IPS-15b (cell line): ENCODE data around the gene FDX2.
"Not testable (repeated sequence)": the region's sequence is repeated elsewhere in the genome, so short reads cannot be mapped to it uniquely, and the experiment has no call there.

ENCODE experiments used
- H3K27me3 ChIP-seq: one replicate; pipeline ENCODE4 v1.6.1; 2013; ENCODE audit warnings: low read length; ENCODE audit not compliant: control insufficient read depth, insufficient read depth
- H3K36me3 ChIP-seq: one replicate; pipeline ENCODE4 v1.6.1; 2013; ENCODE audit warnings: low read length; ENCODE audit not compliant: control insufficient read depth, insufficient read depth
- H3K4me1 ChIP-seq: one replicate; pipeline ENCODE4 v1.6.1; 2013; ENCODE audit warnings: mild to moderate bottlenecking, low read length; ENCODE audit not compliant: control insufficient read depth, insufficient read depth
- H3K4me3 ChIP-seq: one replicate; pipeline ENCODE4 v1.5.1; 2013; ENCODE audit warnings: low read depth, low read length
- H3K9ac ChIP-seq: one replicate; pipeline ENCODE4 v1.6.1; 2013; ENCODE audit warnings: low read depth, mild to moderate bottlenecking, low read length
- H3K9me3 ChIP-seq: one replicate; pipeline ENCODE4 v1.6.1; 2013; ENCODE audit warnings: mild to moderate bottlenecking, low read length; ENCODE audit not compliant: control insufficient read depth, insufficient read depth

Gene FDX2

GRCh38 chr19:10284065-10284959, 31.5 kb downstream of the FDX2 start:
- Histone ChIP-seq H3K36me3 (no peaks in the 10 kb centered on the region), H3K4me1 (peaks cover 2% of the 10 kb centered on the region)

GRCh38 chr19:10283301-10284064, 32.3 kb downstream of the FDX2 start:
- Histone ChIP-seq H3K9ac (no peak overlapping the region), H3K36me3 (no peaks in the 10 kb centered on the region), H3K27me3 (peaks cover 28% of the 10 kb centered on the region), H3K4me1 (peaks cover 2% of the 10 kb centered on the region), H3K9me3 (no peaks in the 10 kb centered on the region), H3K4me3 (no peak overlapping the region)

More at GRCh38 chr19:10284065-10284959, 31.5 kb downstream of the FDX2 start:
- Histone ChIP-seq H3K9me3 (no peaks in the 10 kb centered on the region), H3K27me3 (peaks cover 36% of the 10 kb centered on the region), H3K4me3 (no peak overlapping the region), H3K9ac (no peak overlapping the region)

GRCh38 chr19:10282043-10282442, 33.8 kb downstream of the FDX2 start:
- H3K36me3 ChIP-seq, H3K9ac ChIP-seq, H3K9me3 ChIP-seq, H3K4me3 ChIP-seq, H3K4me1 ChIP-seq: not testable (repeated sequence)
- peaks cover 14% of the 10 kb centered on the region for H3K27me3 ChIP-seq

GRCh38 chr19:10279737-10280442, 35.9 kb downstream of the FDX2 start:
- Histone ChIP-seq H3K36me3 (no peaks in the 10 kb centered on the region), H3K9ac (no peak overlapping the region), H3K27me3 (no peaks in the 10 kb centered on the region), H3K4me1 (no peaks in the 10 kb centered on the region), H3K9me3 (no peaks in the 10 kb centered on the region), H3K4me3 (no peak overlapping the region)

- Histone ChIP-seq H3K9me3 (no peaks in the 10 kb centered on the region), H3K9ac (no peak overlapping the region), H3K27me3 (no peaks in the 10 kb centered on the region), H3K36me3 (no peaks in the 10 kb centered on the region), H3K4me3 (no peak overlapping the region), H3K4me1 (no peaks in the 10 kb centered on the region)
Measured at GRCh38 chr19:10278935-10279334, 36.9 kb downstream of the FDX2 start.

GRCh38 chr19:10277795-10278589, 37.8 kb downstream of the FDX2 start:
- no peak overlapping the region for H3K9ac ChIP-seq
- H3K27me3 ChIP-seq: no peaks in the 10 kb centered on the region
- no peaks in the 10 kb centered on the region for H3K36me3 ChIP-seq
- no peaks in the 10 kb centered on the region for H3K9me3 ChIP-seq
- H3K4me1 ChIP-seq: no peaks in the 10 kb centered on the region
- no peak overlapping the region for H3K4me3 ChIP-seq

GRCh38 chr19:10274589-10274988, 41.2 kb downstream of the FDX2 start:
- Histone ChIP-seq H3K36me3 (no peaks in the 10 kb centered on the region), H3K4me3 (no peak overlapping the region), H3K9ac (no peak overlapping the region)

GRCh38 chr19:10271543-10272086, 44.2 kb downstream of the FDX2 start:
- Histone ChIP-seq H3K4me3 (peak overlapping the region; percentile 58), H3K9ac (no peak overlapping the region), H3K27me3 (peaks cover 37% of the 10 kb centered on the region), H3K9me3 (no peaks in the 10 kb centered on the region), H3K36me3 (no peaks in the 10 kb centered on the region), H3K4me1 (peaks cover 2% of the 10 kb centered on the region)

More at GRCh38 chr19:10274589-10274988, 41.2 kb downstream of the FDX2 start:
- no peaks in the 10 kb centered on the region for H3K9me3 ChIP-seq
- peaks cover 32% of the 10 kb centered on the region for H3K27me3 ChIP-seq
- peaks cover 2% of the 10 kb centered on the region for H3K4me1 ChIP-seq

- Histone ChIP-seq H3K9ac (no peak within 1 kb of the TSS), H3K27me3 (peaks cover 37% of the 10 kb centered on the region), H3K4me3 (peak within 1 kb of the TSS; percentile 58), H3K4me1 (peaks cover 2% of the 10 kb centered on the region), H3K36me3 (no peaks in the 10 kb centered on the region), H3K9me3 (no peaks in the 10 kb centered on the region)
Measured at GRCh38 chr19:10270616-10271394, 45.0 kb downstream of the FDX2 start, which contains the start of gene ICAM1. Gene ICAM1 (plus strand): TSS chr19:10271120. CDS start chr19:10271160, 40 bp downstream.

GRCh38 chr19:10270180-10270615, 45.6 kb downstream of the FDX2 start:
- H3K4me1 ChIP-seq: peaks cover 2% of the 10 kb centered on the region
- H3K36me3 ChIP-seq: no peaks in the 10 kb centered on the region
- H3K4me3 ChIP-seq: peak overlapping the region; percentile 58
- peaks cover 37% of the 10 kb centered on the region for H3K27me3 ChIP-seq
- no peak overlapping the region for H3K9ac ChIP-seq
- no peaks in the 10 kb centered on the region for H3K9me3 ChIP-seq
